Activated CD4-positive, alpha-beta memory T cell treated with anti-CD3 and anti-CD28 coated beads for 36 hours (primary cell): Measurements from ENCODE around the gene CDC42EP5. TPM values are rescaled to one million over a fixed set of nuclear protein-coding genes. Genes with fewer than 3 reads are reported as not detected.
"Not testable (repeated sequence)": the region's sequence is repeated elsewhere in the genome, so short reads cannot be mapped to it uniquely, and the experiment has no call there.

Source experiments
- CTCF ChIA-PET: fragments of 350-600 bp; sonication (Branson Sonifier 250); formaldehyde crosslinking; loops from one replicate; lab custom pipeline; 2021; ENCODE audit warnings: antibody characterized with exemption, inconsistent platforms; lab: Charles Lee
- POLR2A ChIA-PET: fragments of 350-600 bp; sonication (Branson Sonifier 250); formaldehyde crosslinking; loops from one replicate; lab custom pipeline; 2021; ENCODE audit warnings: antibody characterized with exemption; lab: Charles Lee
- DNase-seq: peaks from one replicate; pipeline ENCODE4 v3.0.0-alpha.2; 2020
- H3K27ac Mint-ChIP-seq: one replicate; pipeline ENCODE4 v1.8.0; 2021; ENCODE audit warnings: mixed read lengths
- H3K27me3 Mint-ChIP-seq: one replicate; pipeline ENCODE4 v1.8.0; 2021; ENCODE audit warnings: mixed read lengths
- H3K36me3 Mint-ChIP-seq: one replicate; pipeline ENCODE4 v1.8.0; 2021; ENCODE audit warnings: mixed read lengths
- H3K4me1 Mint-ChIP-seq: one replicate; pipeline ENCODE4 v1.8.0; 2021; ENCODE audit warnings: low read depth, mixed read lengths
- H3K4me3 Mint-ChIP-seq: one replicate; pipeline ENCODE4 v1.8.0; 2021; ENCODE audit warnings: mild to moderate bottlenecking, mixed read lengths
- H3K9me3 Mint-ChIP-seq: one replicate; pipeline ENCODE4 v1.8.0; 2021; ENCODE audit warnings: mixed read lengths
- intact Hi-C: fragments of 100-400 bp; cut with micrococcal nuclease; formaldehyde crosslinking; loops from one replicate; pipeline ENCODE4 v1.15.1; 2023
- total RNA-seq, 2 experiments: library from RNA; stranded (reverse); gene quantifications; one replicate each; pipeline ENCODE4 v1.2.3, GENCODE V29; 2021

Gene CDC42EP5
- total RNA-seq, 2 experiments from 2014 or later = not detected

- H3K4me3 Mint-ChIP-seq, intact Hi-C loops, POLR2A ChIA-PET, CTCF ChIA-PET, H3K36me3 Mint-ChIP-seq, H3K9me3 Mint-ChIP-seq, H3K27ac Mint-ChIP-seq, DNase-seq: not testable (repeated sequence)
- H3K27me3 Mint-ChIP-seq = peaks cover 24% of the 10 kb centered on the region
- H3K4me1 Mint-ChIP-seq = peaks cover 21% of the 10 kb centered on the region
These were observed 32.4 kb upstream of the CDC42EP5 start for GRCh38 chr19:54505542-54505941.

GRCh38 chr19:54502518-54503048 lies 29.5 kb upstream of the CDC42EP5 start, which contains the start of gene LAIR2:
TSS of gene LAIR2 (plus strand) at chr19:54502831. CDS start at chr19:54502919, 88 bp downstream.
- ChIA-PET POLR2A (no interaction called here), CTCF (no interaction called here)
- intact Hi-C loops = no loop called here
- peak; percentile 32 for DNase-seq
- no peaks in the 10 kb centered on the region for H3K36me3 Mint-ChIP-seq
- peak within 1 kb of the TSS; percentile 23 for H3K4me3 Mint-ChIP-seq
- H3K4me1 Mint-ChIP-seq = peaks cover 28% of the 10 kb centered on the region
- no peak within 1 kb of the TSS for H3K27ac Mint-ChIP-seq
- H3K27me3 Mint-ChIP-seq = peaks cover 28% of the 10 kb centered on the region
- no peaks in the 10 kb centered on the region for H3K9me3 Mint-ChIP-seq

GRCh38 chr19:54498451-54498772 lies 25.3 kb upstream of the CDC42EP5 start:
- H3K9me3 Mint-ChIP-seq, intact Hi-C loops, H3K36me3 Mint-ChIP-seq, H3K27ac Mint-ChIP-seq, DNase-seq, POLR2A ChIA-PET, CTCF ChIA-PET, H3K4me3 Mint-ChIP-seq: not testable (repeated sequence)
- H3K27me3 Mint-ChIP-seq = peaks cover 29% of the 10 kb centered on the region
- peaks cover 20% of the 10 kb centered on the region for H3K4me1 Mint-ChIP-seq

GRCh38 chr19:54497747-54498450 lies 24.8 kb upstream of the CDC42EP5 start:
- H3K4me3 Mint-ChIP-seq, H3K36me3 Mint-ChIP-seq, CTCF ChIA-PET, H3K27ac Mint-ChIP-seq, intact Hi-C loops, H3K9me3 Mint-ChIP-seq, POLR2A ChIA-PET: not testable (repeated sequence)
- H3K27me3 Mint-ChIP-seq = peaks cover 32% of the 10 kb centered on the region
- peak; percentile 41 for DNase-seq
- peaks cover 20% of the 10 kb centered on the region for H3K4me1 Mint-ChIP-seq

- H3K4me3 Mint-ChIP-seq, intact Hi-C loops, POLR2A ChIA-PET, DNase-seq, H3K9me3 Mint-ChIP-seq, H3K36me3 Mint-ChIP-seq, H3K27ac Mint-ChIP-seq: not testable (repeated sequence)
- CTCF ChIA-PET = interaction anchor here (0.6 kb wide), 1 partner anchor 103 kb away, joined by 3 read pairs; no protein-coding TSS in a partner anchor
- Mint-ChIP-seq H3K27me3 (peaks cover 30% of the 10 kb centered on the region), H3K4me1 (peaks cover 15% of the 10 kb centered on the region)
These were observed 22.2 kb upstream of the CDC42EP5 start for GRCh38 chr19:54495284-54495683.

- ChIA-PET CTCF (no interaction called here), POLR2A (no interaction called here)
- no peak for DNase-seq
- no peaks in the 10 kb centered on the region for H3K9me3 Mint-ChIP-seq
- peaks cover 12% of the 10 kb centered on the region for H3K4me1 Mint-ChIP-seq
- intact Hi-C loops = no loop called here
- no peak overlapping the region for H3K27ac Mint-ChIP-seq
- H3K4me3 Mint-ChIP-seq = no peak overlapping the region
- H3K36me3 Mint-ChIP-seq = no peaks in the 10 kb centered on the region
- peaks cover 27% of the 10 kb centered on the region for H3K27me3 Mint-ChIP-seq
These were observed 21.0 kb upstream of the CDC42EP5 start for GRCh38 chr19:54493967-54494585.

GRCh38 chr19:54493056-54493455 lies 20.0 kb upstream of the CDC42EP5 start:
- POLR2A ChIA-PET, CTCF ChIA-PET, H3K9me3 Mint-ChIP-seq, DNase-seq, H3K36me3 Mint-ChIP-seq, H3K27ac Mint-ChIP-seq, intact Hi-C loops, H3K4me1 Mint-ChIP-seq: not testable (repeated sequence)
- Mint-ChIP-seq H3K27me3 (peaks cover 22% of the 10 kb centered on the region), H3K4me3 (peak overlapping the region; percentile 8)

GRCh38 chr19:54492568-54492967 lies 19.5 kb upstream of the CDC42EP5 start:
- Mint-ChIP-seq H3K9me3 (no peaks in the 10 kb centered on the region), H3K4me3 (no peak overlapping the region), H3K4me1 (peaks cover 2% of the 10 kb centered on the region), H3K27ac (no peak overlapping the region), H3K27me3 (peaks cover 21% of the 10 kb centered on the region), H3K36me3 (no peaks in the 10 kb centered on the region)
- CTCF ChIA-PET = no interaction called here
- intact Hi-C loops = no loop called here
- no peak for DNase-seq
- POLR2A ChIA-PET = no interaction called here

GRCh38 chr19:54489766-54490165 lies 16.7 kb upstream of the CDC42EP5 start:
- H3K27ac Mint-ChIP-seq = no peak overlapping the region
- H3K27me3 Mint-ChIP-seq = peaks cover 16% of the 10 kb centered on the region
- H3K4me3 Mint-ChIP-seq = no peak overlapping the region
- POLR2A ChIA-PET = no interaction called here
- CTCF ChIA-PET = interaction anchor here (1.0 kb wide), 1 partner anchor 8 kb away, joined by 4 read pairs; no protein-coding TSS in a partner anchor
- intact Hi-C loops = no loop called here
- H3K9me3 Mint-ChIP-seq = no peaks in the 10 kb centered on the region
- no peak for DNase-seq
- H3K36me3 Mint-ChIP-seq = no peaks in the 10 kb centered on the region
- H3K4me1 Mint-ChIP-seq = peaks cover 3% of the 10 kb centered on the region

- intact Hi-C loops = no loop called here
- no peak for DNase-seq
- H3K4me1 Mint-ChIP-seq = peaks cover 3% of the 10 kb centered on the region
- H3K4me3 Mint-ChIP-seq = no peak overlapping the region
- H3K27ac Mint-ChIP-seq = no peak overlapping the region
- H3K9me3 Mint-ChIP-seq = no peaks in the 10 kb centered on the region
- no peaks in the 10 kb centered on the region for H3K36me3 Mint-ChIP-seq
- ChIA-PET CTCF (interaction anchor here (1.0 kb wide), 1 partner anchor 8 kb away, joined by 4 read pairs; no protein-coding TSS in a partner anchor), POLR2A (no interaction called here)
- peaks cover 17% of the 10 kb centered on the region for H3K27me3 Mint-ChIP-seq
These were observed 16.2 kb upstream of the CDC42EP5 start for GRCh38 chr19:54489341-54489740.

GRCh38 chr19:54485851-54486250 lies 12.8 kb upstream of the CDC42EP5 start:
- intact Hi-C loops = no loop called here
- H3K9me3 Mint-ChIP-seq = no peaks in the 10 kb centered on the region

GRCh38 chr19:54484451-54484850 lies 11.4 kb upstream of the CDC42EP5 start:
- DNase-seq = no peak
- Mint-ChIP-seq H3K36me3 (no peaks in the 10 kb centered on the region), H3K27me3 (peaks cover 16% of the 10 kb centered on the region), H3K9me3 (no peaks in the 10 kb centered on the region), H3K27ac (no peak overlapping the region), H3K4me3 (no peak overlapping the region), H3K4me1 (peaks cover 5% of the 10 kb centered on the region)
- POLR2A ChIA-PET = no interaction called here
- CTCF ChIA-PET = no interaction called here
- intact Hi-C loops = no loop called here

More at GRCh38 chr19:54485851-54486250, 12.8 kb upstream of the CDC42EP5 start:
- CTCF ChIA-PET = no interaction called here
- POLR2A ChIA-PET = no interaction called here
- Mint-ChIP-seq H3K4me1 (peaks cover 5% of the 10 kb centered on the region), H3K4me3 (no peak overlapping the region), H3K27ac (no peak overlapping the region), H3K36me3 (no peaks in the 10 kb centered on the region), H3K27me3 (peaks cover 12% of the 10 kb centered on the region)
- DNase-seq = no peak
